PC-9 (cell line): ENCODE data around the gene CALB2.

Experiments used
- EZH2 ChIP-seq: fragments of 200-600 bp; sonication (generic); IDR thresholded peaks from 2 replicates; pipeline ENCODE4 v1.8.0; 2017; ENCODE audit warnings: antibody characterized with exemption, low read depth
- TF ChIP-seq, protein P1 (sequence below): fragments of 200-600 bp; sonication (generic); conservative IDR thresholded peaks from 2 replicates; pipeline ENCODE4 v1.6.1; 2017; ENCODE audit warnings: mixed run types, antibody characterized with exemption, mild to moderate bottlenecking, moderate library complexity

DNA sequence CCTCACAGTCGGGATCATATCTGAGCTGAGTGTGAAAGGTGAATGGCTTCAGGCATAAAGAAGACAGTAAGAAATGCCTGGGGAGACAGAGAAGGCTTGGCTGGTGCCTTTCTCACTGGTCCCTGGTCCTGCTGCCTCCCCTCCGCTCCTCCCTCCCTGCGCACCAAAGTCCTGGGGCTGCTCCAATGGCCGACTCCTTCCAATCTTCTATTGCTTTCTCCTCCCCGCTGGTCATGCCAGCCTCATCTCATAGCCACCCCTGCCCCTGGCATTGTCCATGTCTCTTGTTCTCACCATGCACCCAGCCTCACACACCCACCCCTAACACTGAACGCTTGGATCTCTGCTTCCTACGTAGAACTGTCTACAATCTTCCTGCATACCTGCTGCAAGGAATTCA lies 65.3 kb downstream of the CALB2 start:
- TF ChIP-seq, protein P1, sequence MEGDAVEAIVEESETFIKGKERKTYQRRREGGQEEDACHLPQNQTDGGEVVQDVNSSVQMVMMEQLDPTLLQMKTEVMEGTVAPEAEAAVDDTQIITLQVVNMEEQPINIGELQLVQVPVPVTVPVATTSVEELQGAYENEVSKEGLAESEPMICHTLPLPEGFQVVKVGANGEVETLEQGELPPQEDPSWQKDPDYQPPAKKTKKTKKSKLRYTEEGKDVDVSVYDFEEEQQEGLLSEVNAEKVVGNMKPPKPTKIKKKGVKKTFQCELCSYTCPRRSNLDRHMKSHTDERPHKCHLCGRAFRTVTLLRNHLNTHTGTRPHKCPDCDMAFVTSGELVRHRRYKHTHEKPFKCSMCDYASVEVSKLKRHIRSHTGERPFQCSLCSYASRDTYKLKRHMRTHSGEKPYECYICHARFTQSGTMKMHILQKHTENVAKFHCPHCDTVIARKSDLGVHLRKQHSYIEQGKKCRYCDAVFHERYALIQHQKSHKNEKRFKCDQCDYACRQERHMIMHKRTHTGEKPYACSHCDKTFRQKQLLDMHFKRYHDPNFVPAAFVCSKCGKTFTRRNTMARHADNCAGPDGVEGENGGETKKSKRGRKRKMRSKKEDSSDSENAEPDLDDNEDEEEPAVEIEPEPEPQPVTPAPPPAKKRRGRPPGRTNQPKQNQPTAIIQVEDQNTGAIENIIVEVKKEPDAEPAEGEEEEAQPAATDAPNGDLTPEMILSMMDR, result no peak
- TF ChIP-seq EZH2, result no peak
